ENCODE results near the gene DNAH9.
"Not testable (repeated sequence)": the region's sequence is repeated elsewhere in the genome, so short reads cannot be mapped to it uniquely, and the experiment has no call there.

Gene DNAH9

DNA sequence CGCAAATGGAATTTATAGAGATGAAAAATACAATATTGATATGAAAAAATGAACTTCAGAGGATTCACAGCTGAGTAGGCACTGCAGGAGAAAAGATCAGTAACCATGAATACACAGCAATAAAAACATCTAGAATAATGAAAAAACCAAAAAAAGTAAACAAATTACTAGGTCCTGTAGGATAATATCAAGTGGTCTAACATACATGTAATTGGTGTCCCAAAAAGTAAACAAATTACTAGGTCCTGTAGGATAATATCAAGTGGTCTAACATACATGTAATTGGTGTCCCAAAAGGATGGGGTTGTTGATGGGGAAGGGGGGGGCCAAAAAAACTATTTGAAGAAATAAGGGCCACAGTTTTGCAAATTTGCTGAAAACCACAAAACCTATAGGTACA lies 355.7 kb downstream of the DNAH9 start:
- no peak overlapping the region for H3K27ac ChIP-seq (ENCODE audit: low read length)
- H3K4me3 ChIP-seq (ENCODE audit: low read length): no peak overlapping the region
- H3K9me3 ChIP-seq (ENCODE audit: control insufficient read depth, low read depth, low read length): no peaks in the 10 kb centered on the region
- H3K9ac ChIP-seq (ENCODE audit: low read length): no peak overlapping the region
- no peaks in the 10 kb centered on the region for H3K4me1 ChIP-seq (ENCODE audit: control insufficient read depth, low read depth, low read length)
- H3K36me3 ChIP-seq (ENCODE audit: control insufficient read depth, low read depth, low read length): no peaks in the 10 kb centered on the region
- no peaks in the 10 kb centered on the region for H3K27me3 ChIP-seq (ENCODE audit: control insufficient read depth, insufficient read depth, low read length)

GRCh38 chr17:11954936-11955335 lies 356.7 kb downstream of the DNAH9 start:
- H3K27me3 ChIP-seq (ENCODE audit: control insufficient read depth, insufficient read depth, low read length): no peaks in the 10 kb centered on the region
- no peaks in the 10 kb centered on the region for H3K36me3 ChIP-seq (ENCODE audit: control insufficient read depth, low read depth, low read length)
- no peaks in the 10 kb centered on the region for H3K4me1 ChIP-seq (ENCODE audit: control insufficient read depth, low read depth, low read length)
- no peak overlapping the region for H3K4me3 ChIP-seq (ENCODE audit: low read length)
- H3K27ac ChIP-seq (ENCODE audit: low read length): no peak overlapping the region
- no peaks in the 10 kb centered on the region for H3K9me3 ChIP-seq (ENCODE audit: control insufficient read depth, low read depth, low read length)
- no peak overlapping the region for H3K9ac ChIP-seq (ENCODE audit: low read length)

DNA sequence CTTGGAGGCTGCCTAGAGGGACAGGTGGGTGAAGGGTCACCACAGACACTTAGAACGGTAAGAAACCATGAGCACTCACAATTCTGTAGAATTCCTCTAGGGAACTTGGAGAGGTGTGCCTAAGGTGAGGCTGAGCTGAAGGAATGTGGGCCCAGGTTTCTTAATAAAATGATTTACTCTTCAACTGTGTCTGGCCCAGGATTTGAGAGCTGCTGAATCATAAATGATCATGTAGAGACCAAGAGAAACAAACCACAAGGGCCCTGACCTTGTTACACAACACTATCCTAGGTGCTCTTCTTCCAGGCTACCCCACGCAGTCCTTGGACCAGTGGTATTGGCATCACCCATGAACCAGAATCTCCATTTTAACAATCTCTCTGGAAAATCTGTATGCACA lies 371.3 kb downstream of the DNAH9 start:
- no peak overlapping the region for H3K27ac ChIP-seq (ENCODE audit: low read length)
- H3K36me3 ChIP-seq (ENCODE audit: control insufficient read depth, low read depth, low read length): no peaks in the 10 kb centered on the region
- no peaks in the 10 kb centered on the region for H3K9me3 ChIP-seq (ENCODE audit: control insufficient read depth, low read depth, low read length)
- H3K9ac ChIP-seq (ENCODE audit: low read length): no peak overlapping the region
- H3K4me1 ChIP-seq (ENCODE audit: control insufficient read depth, low read depth, low read length): no peaks in the 10 kb centered on the region
- H3K4me3 ChIP-seq (ENCODE audit: low read length): no peak overlapping the region
- no peaks in the 10 kb centered on the region for H3K27me3 ChIP-seq (ENCODE audit: control insufficient read depth, insufficient read depth, low read length)

DNA sequence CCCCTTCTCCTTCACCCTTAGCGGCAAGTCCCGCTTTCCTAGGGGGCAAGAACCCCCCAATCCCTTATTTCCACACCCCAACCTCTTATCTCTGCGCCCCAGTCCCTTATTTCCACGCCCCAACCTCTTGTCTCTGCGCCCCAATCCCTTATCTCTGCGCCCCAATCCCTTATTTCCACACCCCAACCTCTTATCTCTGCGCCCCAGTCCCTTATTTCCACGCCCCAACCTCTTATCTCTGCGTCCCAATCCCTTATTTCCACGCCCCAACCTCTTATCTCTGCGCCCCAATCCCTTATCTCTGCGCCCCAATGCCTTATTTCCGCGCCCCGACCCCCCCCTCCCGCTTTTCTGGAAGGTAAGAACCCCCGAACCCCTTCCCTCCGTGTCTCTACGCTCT lies 374.5 kb downstream of the DNAH9 start:
- not testable (repeated sequence) for H3K4me1 ChIP-seq (ENCODE audit: control insufficient read depth, low read depth, low read length); H3K27me3 ChIP-seq (ENCODE audit: control insufficient read depth, insufficient read depth, low read length); H3K9me3 ChIP-seq (ENCODE audit: control insufficient read depth, low read depth, low read length); H3K27ac ChIP-seq (ENCODE audit: low read length); H3K4me3 ChIP-seq (ENCODE audit: low read length); H3K36me3 ChIP-seq (ENCODE audit: control insufficient read depth, low read depth, low read length); H3K9ac ChIP-seq (ENCODE audit: low read length)

GRCh38 chr17:11979795-11980194 lies 381.5 kb downstream of the DNAH9 start:
- H3K27me3 ChIP-seq (ENCODE audit: control insufficient read depth, insufficient read depth, low read length): no peaks in the 10 kb centered on the region
- no peaks in the 10 kb centered on the region for H3K9me3 ChIP-seq (ENCODE audit: control insufficient read depth, low read depth, low read length)
- peaks cover 16% of the 10 kb centered on the region for H3K36me3 ChIP-seq (ENCODE audit: control insufficient read depth, low read depth, low read length)
- H3K27ac ChIP-seq (ENCODE audit: low read length): no peak overlapping the region
- no peak overlapping the region for H3K9ac ChIP-seq (ENCODE audit: low read length)
- H3K4me1 ChIP-seq (ENCODE audit: control insufficient read depth, low read depth, low read length): peaks cover 7% of the 10 kb centered on the region
- H3K4me3 ChIP-seq (ENCODE audit: low read length): no peak overlapping the region

GRCh38 chr17:11980813-11981212 lies 382.5 kb downstream of the DNAH9 start:
- Histone ChIP-seq H3K27ac (ENCODE audit: low read length) (no peak overlapping the region), H3K36me3 (ENCODE audit: control insufficient read depth, low read depth, low read length) (peaks cover 16% of the 10 kb centered on the region), H3K4me1 (ENCODE audit: control insufficient read depth, low read depth, low read length) (peaks cover 7% of the 10 kb centered on the region), H3K9me3 (ENCODE audit: control insufficient read depth, low read depth, low read length) (no peaks in the 10 kb centered on the region), H3K27me3 (ENCODE audit: control insufficient read depth, insufficient read depth, low read length) (no peaks in the 10 kb centered on the region), H3K4me3 (ENCODE audit: low read length) (no peak overlapping the region), H3K9ac (ENCODE audit: low read length) (no peak overlapping the region)

GRCh38 chr17:11981862-11982261 lies 383.6 kb downstream of the DNAH9 start:
- H3K9me3 ChIP-seq (ENCODE audit: control insufficient read depth, low read depth, low read length): no peaks in the 10 kb centered on the region
- H3K4me1 ChIP-seq (ENCODE audit: control insufficient read depth, low read depth, low read length): peaks cover 11% of the 10 kb centered on the region
- peaks cover 16% of the 10 kb centered on the region for H3K36me3 ChIP-seq (ENCODE audit: control insufficient read depth, low read depth, low read length)
- H3K9ac ChIP-seq (ENCODE audit: low read length): no peak overlapping the region
- H3K27ac ChIP-seq (ENCODE audit: low read length): no peak overlapping the region
- no peak overlapping the region for H3K4me3 ChIP-seq (ENCODE audit: low read length)
- no peaks in the 10 kb centered on the region for H3K27me3 ChIP-seq (ENCODE audit: control insufficient read depth, insufficient read depth, low read length)

DNA sequence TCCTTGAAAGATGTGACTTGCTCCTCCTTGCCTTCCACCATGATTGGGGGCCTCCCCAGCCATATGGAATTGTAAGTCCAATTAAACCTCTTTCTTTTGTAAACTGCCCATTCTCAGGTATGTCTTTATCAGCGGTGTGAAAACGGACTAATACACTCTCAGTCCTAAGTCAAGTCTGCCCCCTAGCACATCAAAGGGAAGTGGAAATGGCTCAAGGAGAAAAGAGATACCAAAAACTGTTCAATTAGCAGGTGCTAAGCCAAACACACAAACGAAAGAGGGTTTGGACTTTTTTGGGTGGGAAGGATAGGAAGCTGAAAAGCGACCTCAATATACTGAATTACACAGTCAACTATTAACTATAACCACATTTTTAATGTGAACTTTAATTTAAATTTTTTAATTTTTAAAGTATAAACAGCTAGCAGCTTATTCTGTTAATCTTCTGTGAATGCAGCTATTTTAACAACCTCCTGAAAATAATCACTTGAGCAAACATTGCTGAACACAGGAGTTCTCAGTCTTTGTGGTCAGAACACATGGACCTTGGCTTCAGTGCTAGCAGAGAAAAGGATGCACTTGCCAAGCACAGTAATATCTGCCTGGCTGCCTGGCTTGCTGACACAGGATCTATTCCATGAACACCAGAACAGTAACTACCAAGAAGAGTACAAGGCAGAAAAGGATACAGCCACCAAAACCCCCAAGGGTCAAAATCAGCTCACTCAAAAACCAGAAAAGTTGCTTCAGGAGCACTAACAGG lies 388.1 kb downstream of the DNAH9 start:
- no peaks in the 10 kb centered on the region for H3K27me3 ChIP-seq (ENCODE audit: control insufficient read depth, insufficient read depth, low read length)
- H3K4me1 ChIP-seq (ENCODE audit: control insufficient read depth, low read depth, low read length): peaks cover 17% of the 10 kb centered on the region
- H3K4me3 ChIP-seq (ENCODE audit: low read length): no peak overlapping the region
- peaks cover 12% of the 10 kb centered on the region for H3K36me3 ChIP-seq (ENCODE audit: control insufficient read depth, low read depth, low read length)
- H3K9me3 ChIP-seq (ENCODE audit: control insufficient read depth, low read depth, low read length): no peaks in the 10 kb centered on the region
- no peak overlapping the region for H3K9ac ChIP-seq (ENCODE audit: low read length)
- no peak overlapping the region for H3K27ac ChIP-seq (ENCODE audit: low read length)

- Histone ChIP-seq H3K4me1 (ENCODE audit: control insufficient read depth, low read depth, low read length) (peaks cover 18% of the 10 kb centered on the region), H3K27ac (ENCODE audit: low read length) (no peak overlapping the region), H3K4me3 (ENCODE audit: low read length) (no peak overlapping the region), H3K9ac (ENCODE audit: low read length) (no peak overlapping the region), H3K9me3 (ENCODE audit: control insufficient read depth, low read depth, low read length) (no peaks in the 10 kb centered on the region), H3K27me3 (ENCODE audit: control insufficient read depth, insufficient read depth, low read length) (no peaks in the 10 kb centered on the region), H3K36me3 (ENCODE audit: control insufficient read depth, low read depth, low read length) (peaks cover 12% of the 10 kb centered on the region)
Observed at GRCh38 chr17:11986942-11987329, 388.7 kb downstream of the DNAH9 start.

DNA sequence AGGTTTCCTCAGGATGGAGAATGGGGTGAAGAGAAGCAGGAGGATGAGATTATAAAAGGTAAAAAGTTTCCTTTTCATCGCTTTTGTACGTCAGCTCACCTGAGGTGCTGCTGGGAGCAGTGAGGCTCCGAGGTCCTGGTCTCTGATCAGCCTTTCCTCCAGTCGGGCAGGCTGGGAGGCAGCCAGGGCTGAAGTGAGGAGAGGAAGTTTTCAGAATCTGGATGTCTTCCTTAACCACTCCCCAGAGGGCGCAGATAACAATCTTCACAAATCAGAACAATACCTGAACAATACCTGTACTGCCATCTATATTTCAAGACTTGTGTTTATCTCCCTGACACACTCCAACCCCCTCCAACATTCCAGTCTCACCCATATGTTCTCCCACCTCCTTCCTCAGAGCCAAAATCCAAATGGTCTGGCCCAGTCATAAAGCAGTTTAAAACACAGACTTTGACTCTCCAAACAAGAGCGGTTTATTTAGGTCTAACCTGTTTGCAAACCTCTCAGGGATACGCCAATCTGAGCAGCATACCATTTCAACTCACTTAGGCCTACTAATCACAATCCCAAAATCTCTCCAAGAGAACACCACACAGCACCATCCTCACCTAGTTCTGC lies 392.2 kb downstream of the DNAH9 start:
- peaks cover 16% of the 10 kb centered on the region for H3K4me1 ChIP-seq (ENCODE audit: control insufficient read depth, low read depth, low read length)
- no peak overlapping the region for H3K27ac ChIP-seq (ENCODE audit: low read length)
- peaks cover 3% of the 10 kb centered on the region for H3K36me3 ChIP-seq (ENCODE audit: control insufficient read depth, low read depth, low read length)
- no peak overlapping the region for H3K9ac ChIP-seq (ENCODE audit: low read length)
- H3K4me3 ChIP-seq (ENCODE audit: low read length): no peak overlapping the region
- H3K27me3 ChIP-seq (ENCODE audit: control insufficient read depth, insufficient read depth, low read length): no peaks in the 10 kb centered on the region
- H3K9me3 ChIP-seq (ENCODE audit: control insufficient read depth, low read depth, low read length): no peaks in the 10 kb centered on the region

GRCh38 chr17:11991461-11991860 lies 393.2 kb downstream of the DNAH9 start:
- Histone ChIP-seq H3K9ac (ENCODE audit: low read length) (no peak overlapping the region), H3K27me3 (ENCODE audit: control insufficient read depth, insufficient read depth, low read length) (no peaks in the 10 kb centered on the region), H3K27ac (ENCODE audit: low read length) (no peak overlapping the region), H3K4me3 (ENCODE audit: low read length) (no peak overlapping the region), H3K36me3 (ENCODE audit: control insufficient read depth, low read depth, low read length) (peaks cover 3% of the 10 kb centered on the region), H3K4me1 (ENCODE audit: control insufficient read depth, low read depth, low read length) (peaks cover 19% of the 10 kb centered on the region), H3K9me3 (ENCODE audit: control insufficient read depth, low read depth, low read length) (no peaks in the 10 kb centered on the region)

- no peaks in the 10 kb centered on the region for H3K9me3 ChIP-seq (ENCODE audit: control insufficient read depth, low read depth, low read length)
- H3K4me3 ChIP-seq (ENCODE audit: low read length): peak overlapping the region; percentile 93
- peak overlapping the region; percentile 79 for H3K9ac ChIP-seq (ENCODE audit: low read length)
- H3K36me3 ChIP-seq (ENCODE audit: control insufficient read depth, low read depth, low read length): peaks cover 3% of the 10 kb centered on the region
- H3K27ac ChIP-seq (ENCODE audit: low read length): peak overlapping the region; percentile 64
- peaks cover 12% of the 10 kb centered on the region for H3K4me1 ChIP-seq (ENCODE audit: control insufficient read depth, low read depth, low read length)
- H3K27me3 ChIP-seq (ENCODE audit: control insufficient read depth, insufficient read depth, low read length): no peaks in the 10 kb centered on the region
Observed at GRCh38 chr17:11996722-11997146, 398.5 kb downstream of the DNAH9 start.
